Limb (tissue), 2 donors: ENCODE data around the gene ZMIZ1.
"Not testable (repeated sequence)": the region's sequence is repeated elsewhere in the genome, so short reads cannot be mapped to it uniquely, and the experiment has no call there.

Experiments used
- DNase-seq, 2 donors: peaks; one replicate each; pipeline ENCODE4 v3.0.0-alpha.2; 2016; ENCODE audit errors: extremely low spot score in 2 of 2

Gene ZMIZ1

DNA sequence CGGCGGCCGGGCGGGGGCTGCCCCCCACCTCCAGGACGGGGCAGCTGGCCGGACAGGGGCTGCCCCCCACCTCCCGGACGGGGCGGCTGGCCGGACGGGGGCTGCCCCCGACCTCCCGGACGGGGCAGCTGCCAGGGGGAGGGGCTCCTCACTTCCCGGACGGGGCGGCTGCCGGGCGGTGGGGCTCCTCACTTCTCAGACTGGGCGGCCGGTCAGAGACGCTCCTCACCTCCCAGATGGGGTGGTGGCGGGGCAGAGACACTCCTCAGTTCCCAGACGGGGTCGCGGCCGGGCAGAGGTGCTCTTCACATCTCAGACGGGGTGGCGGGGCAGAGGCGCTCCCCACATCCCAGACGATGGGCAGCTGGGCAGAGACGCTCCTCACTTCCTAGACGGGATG is 210.3 kb downstream of the ZMIZ1 start:
- not testable (repeated sequence) for DNase-seq

DNA sequence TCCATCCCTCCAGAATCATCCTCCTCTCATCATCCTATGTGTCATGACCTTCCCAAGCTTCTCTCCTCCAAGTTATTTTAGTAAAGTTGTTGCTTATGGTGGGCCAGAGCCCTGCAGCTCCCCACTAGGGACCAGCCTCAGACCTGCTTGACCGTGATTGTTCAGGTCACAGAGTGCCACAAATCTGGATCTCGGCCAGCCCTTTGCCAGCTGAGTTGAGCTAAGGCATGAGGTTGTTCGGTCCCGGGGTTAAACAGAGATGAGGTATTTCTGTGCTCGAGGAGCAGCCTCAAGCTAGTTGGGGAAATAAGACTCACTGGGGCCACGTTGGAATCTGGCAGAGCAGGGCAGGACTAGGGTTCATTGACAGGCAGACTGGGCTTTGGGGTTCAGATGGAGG is 212.2 kb downstream of the ZMIZ1 start:
- DNase-seq: no peak

DNA sequence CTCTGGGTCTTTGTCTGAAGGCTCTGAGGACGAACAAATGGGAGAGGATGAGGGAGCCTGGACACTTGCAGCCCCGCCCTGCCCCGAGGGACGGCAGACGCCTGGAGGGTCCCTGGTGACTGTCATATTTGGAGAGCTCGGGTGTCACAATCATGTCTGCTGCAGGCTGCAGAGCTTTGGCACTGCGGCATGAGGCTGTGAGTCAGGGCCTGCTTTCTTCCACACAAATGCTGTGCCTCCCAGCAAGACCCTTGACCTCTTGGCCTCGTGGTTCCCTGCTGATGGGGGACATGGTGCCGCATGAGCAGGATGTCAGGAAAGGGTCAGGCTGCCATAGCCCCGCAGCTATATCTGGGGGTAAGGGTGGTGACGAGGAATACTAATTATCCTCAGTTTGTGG is 213.6 kb downstream of the ZMIZ1 start:
- DNase-seq: no peak

DNA sequence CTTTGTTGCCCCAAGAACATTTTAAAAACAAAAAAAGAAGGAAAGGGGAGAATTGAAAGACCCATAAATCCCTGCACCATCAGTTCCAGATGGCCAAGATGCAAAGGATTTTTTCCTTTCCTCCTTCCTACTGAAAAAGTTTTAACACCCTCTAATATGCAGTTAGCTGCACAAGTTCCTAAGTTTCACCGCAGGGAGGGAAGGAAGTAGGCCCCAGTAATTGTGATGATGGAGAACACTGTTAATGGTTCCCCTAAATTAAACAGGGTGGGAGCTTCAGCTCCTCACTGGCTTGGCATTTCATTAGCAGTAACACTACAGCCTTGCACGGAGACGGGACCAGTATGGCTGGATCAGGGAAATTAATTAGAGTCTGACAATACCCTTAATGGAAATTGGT is 214.8 kb downstream of the ZMIZ1 start:
- no peak for DNase-seq

DNA sequence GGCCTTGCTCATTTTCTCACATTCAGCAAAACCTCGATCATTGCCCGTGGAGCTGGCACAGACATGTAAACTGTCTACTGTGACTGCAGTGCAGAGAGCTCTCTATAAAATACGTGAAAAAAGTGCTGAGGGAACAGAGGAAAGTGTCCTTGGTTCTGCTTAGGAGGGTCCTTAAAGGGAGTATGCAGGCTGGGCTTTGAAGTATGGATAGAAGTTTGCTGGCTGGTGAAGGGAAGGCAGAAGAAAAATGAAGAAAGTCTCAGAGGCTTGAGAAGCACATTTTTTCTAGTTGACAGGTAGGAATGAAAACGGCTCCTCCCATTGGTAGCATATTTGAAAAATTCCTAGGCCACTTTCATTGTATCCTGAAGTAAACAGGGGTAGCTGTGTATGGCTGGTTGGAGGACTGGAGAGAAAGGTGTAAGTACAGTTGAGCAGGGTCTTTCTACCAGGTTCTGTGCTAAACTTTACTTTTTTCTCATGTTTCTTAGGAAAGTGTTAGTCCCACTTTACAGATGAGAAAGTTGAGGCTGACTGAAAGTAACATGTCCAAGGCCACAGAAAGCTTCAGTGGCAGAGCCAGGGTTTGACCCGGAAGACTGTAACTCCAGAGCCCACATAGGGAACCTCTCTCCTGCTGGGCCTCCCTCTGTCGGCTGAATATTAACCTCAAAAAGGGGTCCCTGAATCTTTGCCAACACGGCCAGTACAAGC is 215.5 kb downstream of the ZMIZ1 start:
- DNase-seq: no peak

DNA sequence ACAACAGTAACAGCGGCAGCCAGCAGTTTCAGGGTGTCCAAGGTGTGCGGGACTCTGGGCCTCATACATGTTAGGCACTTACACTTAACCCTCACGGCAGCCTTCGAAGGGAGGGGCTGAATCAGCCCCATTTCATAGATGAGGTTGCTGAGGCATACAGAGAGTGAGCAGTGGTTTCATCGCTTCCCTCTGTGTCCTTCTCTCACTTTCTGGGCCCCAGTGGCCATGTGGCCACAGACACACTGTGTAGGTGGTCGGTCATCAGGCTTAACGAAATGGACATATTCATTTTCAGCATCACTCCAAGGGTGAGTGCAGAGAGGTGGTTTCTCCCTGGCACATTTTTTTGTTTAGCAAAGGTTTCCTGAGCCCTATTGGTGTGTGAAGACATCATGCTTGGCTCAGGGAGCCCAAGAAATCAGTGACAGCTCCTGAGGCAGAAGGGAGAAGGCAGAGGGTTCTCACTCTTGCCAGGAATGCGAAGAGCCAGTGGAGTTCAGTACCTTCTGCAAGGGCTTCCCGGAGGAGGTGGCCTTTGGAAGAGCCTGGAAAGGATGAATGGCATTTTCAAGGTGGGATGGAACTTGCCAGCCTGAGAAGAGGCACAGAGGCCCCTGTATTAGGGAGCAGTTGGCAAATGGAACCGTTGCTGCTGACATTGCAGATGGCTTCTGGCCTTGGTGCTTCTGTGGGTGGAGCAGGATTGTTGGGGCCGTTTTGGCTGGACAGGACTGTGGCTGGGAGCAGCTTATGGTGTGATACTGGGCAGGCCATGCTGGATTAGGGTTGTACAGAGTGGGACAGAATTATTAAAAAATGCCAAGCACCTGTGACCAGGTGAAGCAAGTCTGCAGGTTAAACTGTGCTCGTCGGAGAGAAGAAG is 216.8 kb downstream of the ZMIZ1 start:
- DNase-seq: no peak

DNA sequence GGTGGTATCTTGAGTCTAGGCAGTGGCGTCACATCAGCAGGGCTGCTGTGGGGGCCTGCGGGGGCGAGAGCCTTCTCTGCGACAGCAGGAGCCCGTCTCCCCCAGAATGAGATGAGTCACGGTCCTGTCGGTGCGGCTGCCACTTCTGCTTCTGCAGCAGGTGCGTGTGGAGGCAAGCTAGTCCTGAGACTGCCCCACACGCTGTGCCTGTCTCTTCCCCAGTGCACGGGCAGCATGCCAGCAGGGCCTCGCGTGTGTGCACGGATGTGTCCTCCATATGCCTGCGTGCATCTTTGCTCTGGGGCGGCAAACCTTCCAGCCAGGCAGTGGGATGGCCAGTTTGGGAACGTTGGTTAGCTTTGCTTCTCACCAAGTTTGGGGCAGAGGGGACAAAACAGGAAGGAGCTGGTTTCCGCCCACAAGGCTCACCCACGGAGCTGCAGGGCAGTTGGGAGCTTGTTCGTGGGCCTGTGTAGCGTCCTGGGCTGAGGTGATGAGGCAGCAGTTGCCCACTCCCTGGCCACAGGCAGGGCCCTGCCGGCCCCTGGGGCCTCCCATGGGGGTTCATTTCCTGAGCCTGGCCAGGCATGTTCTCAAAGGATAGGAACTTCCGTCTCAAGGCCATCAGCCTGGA is 217.7 kb downstream of the ZMIZ1 start:
- peak in 1 of 2 donors; percentile 3 for DNase-seq

DNA sequence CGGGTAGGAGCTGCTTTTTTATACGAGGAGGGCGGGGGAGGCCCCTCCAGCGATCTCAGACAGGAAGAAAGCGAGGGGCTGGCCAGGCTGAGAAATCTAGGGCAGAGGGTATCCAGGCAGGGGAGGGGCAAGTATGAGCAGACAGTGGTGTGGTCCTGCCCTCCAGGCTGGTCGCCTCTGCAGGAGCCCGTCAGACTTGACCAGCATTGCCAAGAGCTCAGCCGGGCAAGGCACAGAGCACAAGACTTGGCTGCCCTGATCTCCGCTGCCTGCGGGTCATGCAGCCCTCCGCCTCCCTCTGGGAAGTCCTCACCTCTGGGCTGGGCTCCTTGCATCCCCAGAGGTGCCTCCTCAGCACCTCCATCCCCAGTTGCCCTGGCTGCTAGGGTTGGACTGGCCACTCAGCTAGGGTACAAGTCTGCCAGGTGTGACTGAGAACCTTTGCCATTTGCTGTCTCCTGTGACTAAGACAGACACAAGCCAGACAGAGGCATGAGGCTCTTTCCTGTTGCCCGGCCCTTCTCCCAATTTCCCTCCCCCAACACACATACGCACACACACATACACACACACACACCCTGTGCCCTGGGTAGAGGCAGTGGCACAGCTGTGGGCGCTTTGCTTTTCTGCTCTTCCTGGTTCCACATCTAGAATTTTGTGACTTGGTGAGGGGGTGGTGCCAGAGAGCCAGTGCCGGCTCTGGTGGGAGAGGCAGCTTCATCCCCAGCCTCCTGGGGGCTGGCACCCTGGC is 219.4 kb downstream of the ZMIZ1 start:
- DNase-seq: no peak

DNA sequence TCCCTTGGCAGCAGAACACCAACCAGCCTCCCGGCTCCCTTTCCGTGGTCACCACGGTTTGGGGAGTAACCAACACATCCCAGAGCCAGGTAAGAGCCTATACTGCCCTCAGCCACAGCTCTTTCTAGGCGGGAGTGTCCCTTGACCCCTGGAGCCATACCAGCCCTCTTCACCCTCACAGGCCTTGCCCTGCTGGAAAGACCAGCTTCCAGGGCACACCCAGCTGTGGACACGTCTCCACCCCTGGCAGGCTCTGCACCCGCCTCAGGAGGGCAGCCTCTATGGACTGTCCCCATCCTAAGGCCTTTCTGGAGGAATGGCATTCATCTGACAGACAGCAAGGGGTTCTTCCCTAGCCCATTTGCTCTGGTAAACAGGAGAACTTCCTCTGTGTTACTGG is 221.0 kb downstream of the ZMIZ1 start:
- DNase-seq: no peak

DNA sequence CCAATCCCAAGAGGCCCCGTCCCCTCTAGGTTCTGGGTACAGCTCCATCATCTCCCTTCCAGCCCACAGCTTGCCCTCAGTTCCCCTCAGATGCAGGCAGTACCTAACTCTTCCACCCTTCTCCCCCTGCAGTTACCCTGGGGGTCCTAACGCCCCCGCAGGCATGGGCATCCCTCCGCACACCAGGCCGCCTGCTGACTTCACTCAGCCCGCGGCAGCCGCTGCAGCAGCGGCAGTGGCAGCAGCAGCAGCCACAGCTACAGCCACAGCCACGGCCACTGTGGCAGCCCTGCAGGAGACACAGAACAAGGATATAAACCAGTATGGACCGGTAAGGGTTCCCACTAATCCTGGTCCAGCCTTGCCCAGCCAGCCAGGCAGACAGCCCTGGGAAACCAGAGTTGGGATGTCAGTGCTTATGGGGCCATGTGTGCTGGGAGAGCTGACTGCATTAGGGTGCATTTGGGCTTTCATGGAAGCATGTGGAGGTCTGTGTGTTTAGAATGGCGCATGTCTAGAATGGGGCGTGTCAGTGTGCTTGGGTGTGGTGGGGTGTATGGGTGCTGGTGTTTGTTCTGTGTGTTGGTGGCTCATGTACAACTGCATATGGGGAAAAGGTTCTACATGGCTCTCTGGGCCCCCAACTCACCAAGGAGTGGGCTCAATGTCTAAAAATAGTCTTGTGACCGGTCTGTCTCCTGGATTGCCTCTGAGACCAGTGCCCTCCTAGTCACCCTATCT is 223.4 kb downstream of the ZMIZ1 start:
- no peak for DNase-seq

DNA sequence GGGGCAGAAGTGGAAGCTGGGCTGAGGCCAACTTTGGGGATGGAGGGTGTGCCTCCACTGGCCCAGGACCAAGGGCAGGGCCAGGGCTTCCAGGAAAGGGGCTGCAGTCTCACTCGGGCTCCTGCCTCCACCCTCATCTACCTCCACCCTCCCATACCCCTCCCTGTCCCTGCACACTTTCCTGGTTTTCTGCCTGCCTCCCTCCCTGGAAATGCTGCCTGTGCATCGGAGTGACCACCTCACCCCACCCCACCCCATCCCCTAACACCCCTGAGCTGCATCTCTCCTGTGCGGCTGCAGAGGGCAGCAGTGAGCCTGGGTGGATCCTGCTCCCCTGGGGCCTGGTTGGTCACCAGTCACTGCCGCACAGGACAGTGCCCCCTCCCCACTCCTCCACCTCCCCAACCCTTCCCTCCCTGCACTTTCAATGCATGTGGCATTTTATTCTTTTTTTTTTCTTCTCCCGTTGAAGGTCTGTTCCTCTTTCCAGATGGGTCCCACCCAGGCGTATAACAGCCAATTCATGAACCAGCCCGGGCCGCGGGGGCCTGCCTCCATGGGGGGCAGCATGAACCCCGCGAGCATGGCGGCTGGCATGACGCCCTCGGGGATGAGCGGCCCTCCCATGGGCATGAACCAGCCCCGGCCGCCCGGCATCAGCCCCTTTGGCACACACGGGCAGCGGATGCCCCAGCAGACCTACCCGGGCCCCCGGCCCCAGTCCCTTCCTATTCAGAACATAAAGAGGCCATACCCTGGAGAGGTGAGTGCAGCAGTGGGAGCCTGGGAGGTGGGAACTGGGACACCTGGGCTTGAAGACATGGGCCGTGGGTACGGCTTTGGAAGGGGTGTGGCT is 224.4 kb downstream of the ZMIZ1 start:
- DNase-seq: no peak

DNA sequence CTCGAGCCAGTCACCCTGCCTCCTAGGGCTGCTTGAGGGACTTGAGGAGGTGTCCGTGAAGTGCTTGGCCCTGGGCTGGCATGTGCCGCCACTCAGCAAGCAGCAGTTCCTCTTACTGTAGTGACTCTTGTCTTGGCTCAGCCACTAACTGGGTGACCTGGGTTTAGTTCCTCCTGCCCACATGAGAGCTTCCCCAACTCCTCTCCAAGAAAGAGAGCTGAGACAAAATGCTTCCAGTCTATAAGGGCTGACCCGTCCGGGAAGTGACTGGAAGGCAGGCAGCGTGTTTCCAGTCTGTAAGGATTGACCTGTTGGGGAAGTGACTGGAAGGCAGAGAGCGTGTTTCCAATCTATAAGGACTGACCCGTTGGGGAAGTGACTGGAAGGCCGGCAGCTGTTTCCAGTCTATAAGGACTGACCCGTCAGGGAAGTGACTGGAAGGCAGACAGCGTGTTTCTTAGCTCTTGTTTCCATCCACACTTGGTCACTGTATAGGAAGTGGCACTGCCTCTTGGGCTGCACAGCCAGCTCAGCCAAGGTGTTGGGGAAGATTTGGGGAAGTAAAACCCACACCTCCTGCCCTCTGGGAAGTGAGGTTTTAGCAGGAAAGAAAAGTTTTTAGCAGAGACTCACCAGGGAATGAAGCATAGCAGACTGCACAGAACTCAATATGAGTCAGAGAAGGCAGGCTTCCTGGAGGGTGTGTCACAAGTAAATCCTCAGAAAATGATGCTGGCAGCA is 225.2 kb downstream of the ZMIZ1 start:
- DNase-seq: no peak

DNA sequence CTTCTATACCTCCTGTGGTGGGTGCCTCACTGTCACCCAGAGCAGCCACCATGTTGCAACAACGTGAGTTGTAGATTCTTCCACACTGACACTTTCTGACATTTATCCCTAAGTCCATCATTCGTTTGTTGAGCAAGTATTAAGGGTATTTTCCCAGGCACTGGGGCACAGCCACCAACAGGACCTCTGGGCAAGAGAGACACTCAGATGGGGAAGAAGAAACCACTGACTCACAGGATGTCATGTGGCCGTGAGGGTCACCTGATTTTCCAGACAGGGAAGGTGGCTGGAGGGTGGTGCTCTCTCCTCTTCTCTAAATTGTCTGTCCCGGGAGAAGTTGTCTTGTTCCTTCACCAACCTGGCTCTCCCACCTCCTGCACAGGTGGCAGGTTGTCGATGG is 226.8 kb downstream of the ZMIZ1 start:
- DNase-seq: no peak

DNA sequence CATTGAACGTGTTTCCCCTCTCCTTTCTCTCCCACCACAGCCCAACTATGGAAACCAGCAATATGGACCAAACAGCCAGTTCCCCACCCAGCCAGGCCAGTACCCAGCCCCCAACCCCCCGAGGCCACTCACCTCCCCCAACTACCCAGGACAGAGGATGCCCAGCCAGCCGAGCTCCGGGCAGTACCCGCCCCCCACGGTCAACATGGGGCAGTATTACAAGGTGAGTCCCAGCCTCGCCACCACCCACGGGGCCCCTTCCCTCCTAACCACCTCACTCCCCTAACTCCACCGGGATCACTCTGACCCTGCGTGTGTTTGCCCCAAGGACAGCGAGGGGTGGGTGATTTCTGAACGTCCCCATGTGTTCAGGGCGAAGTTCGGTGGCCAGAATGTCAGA is 227.7 kb downstream of the ZMIZ1 start:
- DNase-seq: no peak

DNA sequence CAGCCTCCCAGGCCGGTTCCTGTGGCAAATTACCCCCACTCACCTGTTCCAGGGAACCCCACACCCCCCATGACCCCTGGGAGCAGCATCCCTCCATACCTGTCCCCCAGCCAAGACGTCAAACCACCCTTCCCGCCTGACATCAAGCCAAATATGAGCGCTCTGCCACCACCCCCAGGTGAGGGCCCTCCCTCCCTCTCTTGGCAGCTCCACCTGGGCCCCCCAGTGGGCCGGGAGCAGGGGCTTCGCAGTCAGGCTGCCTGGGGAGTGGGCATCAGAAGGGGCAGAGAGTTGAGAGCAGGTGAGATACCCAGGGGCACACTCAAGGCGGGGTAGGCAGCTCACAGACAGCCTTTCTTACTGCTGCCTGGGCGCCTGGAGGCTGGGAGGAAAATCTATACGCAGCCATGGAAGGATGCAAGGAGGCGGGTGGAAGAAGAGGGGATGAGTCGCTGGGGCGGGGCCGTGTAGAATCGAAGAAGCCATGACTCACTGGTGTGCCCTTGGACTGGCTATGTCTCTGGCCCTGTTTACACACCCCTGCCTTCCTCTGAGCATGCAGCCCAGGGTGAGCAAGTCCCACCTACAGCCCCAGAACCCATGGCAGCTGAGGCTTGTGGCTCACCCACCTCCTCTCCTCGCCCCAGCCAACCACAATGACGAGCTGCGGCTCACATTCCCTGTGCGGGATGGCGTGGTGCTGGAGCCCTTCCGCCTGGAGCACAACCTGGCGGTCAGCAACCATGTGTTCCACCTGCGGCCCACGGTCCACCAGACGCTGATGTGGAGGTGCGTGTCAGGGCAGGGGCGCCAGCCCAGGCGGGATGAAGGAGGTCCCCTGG is 229.9 kb downstream of the ZMIZ1 start:
- no peak for DNase-seq

DNA sequence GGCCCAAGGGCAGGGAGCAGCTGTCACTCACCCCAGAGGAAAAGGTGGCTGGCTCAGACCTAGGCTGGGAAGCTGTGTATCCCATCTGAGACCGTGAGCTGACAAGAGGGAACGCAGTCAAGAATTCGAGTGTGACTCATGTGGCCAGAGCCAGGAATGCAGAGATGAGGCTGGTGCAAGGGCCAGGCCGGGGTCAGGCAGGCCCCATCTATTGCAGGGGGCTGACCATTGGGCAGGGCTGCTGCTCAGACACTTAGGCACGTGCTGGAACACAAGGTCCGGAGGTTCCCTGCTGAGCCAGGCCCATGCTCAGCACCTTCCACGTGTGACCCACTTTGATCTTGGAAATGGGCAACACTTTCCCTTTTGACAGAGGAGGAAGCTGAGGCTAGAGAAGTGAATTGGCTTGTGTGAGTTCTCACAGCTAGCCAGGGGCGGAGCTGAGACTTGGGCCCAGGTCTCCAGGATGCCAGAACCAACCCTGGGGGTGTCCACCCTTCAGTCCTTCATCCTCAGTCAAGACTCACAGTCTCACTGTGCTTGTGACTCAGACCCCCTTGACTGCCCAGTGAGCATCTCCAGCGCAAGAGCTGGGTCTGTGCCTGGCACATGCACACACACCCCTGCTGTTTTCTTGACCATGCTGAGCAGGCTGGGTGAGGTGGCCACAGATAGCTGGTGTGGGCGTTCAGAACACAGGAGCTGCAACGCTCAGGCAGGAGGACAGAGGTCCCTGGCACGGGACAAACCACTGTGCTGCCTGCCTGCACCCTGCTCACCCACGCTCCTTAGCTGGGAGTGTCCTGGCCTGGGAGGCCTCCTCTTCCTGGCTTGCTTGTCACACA is 230.9 kb downstream of the ZMIZ1 start:
- no peak for DNase-seq

DNA sequence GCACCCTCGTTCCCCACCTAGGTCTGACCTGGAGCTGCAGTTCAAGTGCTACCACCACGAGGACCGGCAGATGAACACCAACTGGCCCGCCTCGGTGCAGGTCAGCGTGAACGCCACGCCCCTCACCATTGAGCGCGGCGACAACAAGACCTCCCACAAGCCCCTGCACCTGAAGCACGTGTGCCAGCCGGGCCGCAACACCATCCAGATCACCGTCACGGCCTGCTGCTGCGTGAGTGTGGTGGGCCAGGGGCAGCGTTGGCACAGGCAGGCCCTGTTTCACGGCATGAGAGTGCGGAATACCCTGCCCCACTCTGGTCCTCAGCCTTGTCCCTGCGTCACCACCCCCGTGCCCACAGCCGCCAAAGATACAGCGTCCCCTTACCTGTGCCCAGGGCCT is 231.9 kb downstream of the ZMIZ1 start:
- no peak for DNase-seq
